Heart left ventricle (tissue), 13 donors: ENCODE data around the gene EAF2.

Experiments used
- POLR2A ChIP-seq, 2 donors: fragments of 450-650 bp; IDR thresholded peaks; one replicate each; pipeline ENCODE4 v1.6.1; 2017; ENCODE audit warnings: antibody characterized with exemption in 2 of 2, mild to moderate bottlenecking in 2 of 2, moderate library complexity in 2 of 2
- TF ChIP-seq, protein P1 (sequence below), 12 donors: fragments of 200-600 bp; sonication (generic) in 4 of 12; IDR thresholded peaks; one replicate each; pipeline versions ENCODE4 v1.5.0 to v1.8.0; 2018 to 2022; ENCODE audit warnings: antibody characterized with exemption in 12 of 12, mild to moderate bottlenecking in 5 of 12
- donor health status: ischemic (EF 13 %, LVEDD 7.1; RV severe dilation, severe dysfunction).
- donor health status: DM: no; HTN: yes; CAD: no.
- donor health status: DM: no; HTN: no; CAD: no.
- donor health status: ischemic (EF 25% LVEDD 6.9; RV normal size, moderate dysfunction).
- donor health status: ischemic (EF 25% LVEDD 5.7; RV mildly dilated, moderate dysfunction).
- donor health status: ischemic (EF 35%, LVEDD 5.7; RV mildly dilated, moderate dysfunction).
- donor health status: nonischemic (EF 11% LVEDD 7.7; RV severe dilation, severe dysfunction).
- donor health status: DM: yes; HTN: yes; CAD: no.
- donor health status: PGD.
- donor health status: ischemic (EF 29% LVEDD 5.4; RV normal size, mild dysfunction).
- donor health status: nonischemic (EF 23%, LVEDD 6.1; RV moderate dilation, normal function).

DNA sequence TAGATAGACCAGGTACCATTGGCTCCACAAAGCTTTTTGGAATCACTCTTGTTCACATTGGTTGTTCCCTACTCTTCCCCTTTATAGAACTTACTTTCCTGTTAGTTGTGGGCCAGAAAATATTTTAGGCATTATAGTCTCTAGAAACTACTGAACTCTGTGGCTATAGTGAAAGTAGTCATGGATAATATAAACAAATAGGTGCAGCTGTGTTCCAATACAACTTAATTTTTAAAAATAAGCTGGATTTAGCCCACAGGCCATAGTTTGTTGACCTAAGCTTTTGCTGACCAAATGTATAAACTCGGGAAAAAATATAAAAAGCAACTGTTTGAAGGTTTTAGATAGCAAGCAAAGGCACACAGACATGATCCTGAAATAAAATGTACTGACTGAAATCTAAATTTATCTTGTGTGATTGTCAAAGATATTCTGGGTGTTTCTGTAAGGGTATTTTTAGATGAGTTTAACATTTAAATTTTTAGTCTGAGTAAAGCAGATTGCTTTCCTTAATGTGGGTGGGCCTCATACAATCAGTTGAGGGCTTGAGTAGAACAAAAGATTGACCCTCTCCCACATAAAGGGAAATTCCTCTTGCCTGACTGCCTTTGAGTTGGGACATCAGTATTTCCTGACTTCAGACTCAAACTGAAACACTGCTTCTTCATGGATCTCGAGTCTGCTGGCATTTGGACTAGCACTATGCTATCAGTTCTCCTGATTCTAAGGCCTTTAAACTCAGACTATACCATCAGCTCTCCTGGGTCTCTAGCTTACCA, 13.4 kb upstream of the EAF2 start:
- TF ChIP-seq, protein P1, sequence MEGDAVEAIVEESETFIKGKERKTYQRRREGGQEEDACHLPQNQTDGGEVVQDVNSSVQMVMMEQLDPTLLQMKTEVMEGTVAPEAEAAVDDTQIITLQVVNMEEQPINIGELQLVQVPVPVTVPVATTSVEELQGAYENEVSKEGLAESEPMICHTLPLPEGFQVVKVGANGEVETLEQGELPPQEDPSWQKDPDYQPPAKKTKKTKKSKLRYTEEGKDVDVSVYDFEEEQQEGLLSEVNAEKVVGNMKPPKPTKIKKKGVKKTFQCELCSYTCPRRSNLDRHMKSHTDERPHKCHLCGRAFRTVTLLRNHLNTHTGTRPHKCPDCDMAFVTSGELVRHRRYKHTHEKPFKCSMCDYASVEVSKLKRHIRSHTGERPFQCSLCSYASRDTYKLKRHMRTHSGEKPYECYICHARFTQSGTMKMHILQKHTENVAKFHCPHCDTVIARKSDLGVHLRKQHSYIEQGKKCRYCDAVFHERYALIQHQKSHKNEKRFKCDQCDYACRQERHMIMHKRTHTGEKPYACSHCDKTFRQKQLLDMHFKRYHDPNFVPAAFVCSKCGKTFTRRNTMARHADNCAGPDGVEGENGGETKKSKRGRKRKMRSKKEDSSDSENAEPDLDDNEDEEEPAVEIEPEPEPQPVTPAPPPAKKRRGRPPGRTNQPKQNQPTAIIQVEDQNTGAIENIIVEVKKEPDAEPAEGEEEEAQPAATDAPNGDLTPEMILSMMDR (IDR thresholded peaks at IDR 0.05) = no peak
- TF ChIP-seq POLR2A (IDR thresholded peaks at IDR 0.05) = no peak
